Activated naive CD8-positive, alpha-beta T cell treated with anti-CD3 and anti-CD28 coated beads, Interleukin-2, amount 50 U/mL, for 24 hours (primary cell): Measurements from ENCODE around the gene MC4R.

ENCODE experiments used
- ATAC-seq: fragments of 150-1000 bp; cut with Tn5 transposase; one replicate; pipeline ENCODE4 v1.10.0; 2021
- DNase-seq: peaks from one replicate; pipeline ENCODE4 v3.0.0; 2021
- H3K27ac Mint-ChIP-seq: one replicate; pipeline ENCODE4 v1.8.0; 2021; ENCODE audit warnings: mild to moderate bottlenecking, mixed read lengths
- H3K27me3 Mint-ChIP-seq: one replicate; pipeline ENCODE4 v1.8.0; 2021; ENCODE audit warnings: mixed read lengths
- H3K36me3 Mint-ChIP-seq: one replicate; pipeline ENCODE4 v1.8.0; 2021; ENCODE audit warnings: low read depth, mixed read lengths
- H3K4me1 Mint-ChIP-seq: one replicate; pipeline ENCODE4 v1.8.0; 2021; ENCODE audit warnings: mixed read lengths
- H3K4me3 Mint-ChIP-seq: one replicate; pipeline ENCODE4 v1.8.0; 2021; ENCODE audit warnings: mild to moderate bottlenecking, moderate library complexity, mixed read lengths
- H3K9me3 Mint-ChIP-seq: one replicate; pipeline ENCODE4 v1.8.0; 2021; ENCODE audit warnings: mixed read lengths

Gene MC4R

GRCh38 chr18:60372132-60372531 is 443 bp downstream of the MC4R start:
- H3K4me3 Mint-ChIP-seq, result no peak overlapping the region
- H3K27ac Mint-ChIP-seq, result no peak overlapping the region
- ATAC-seq (no peak), DNase-seq (no peak)
- H3K9me3 Mint-ChIP-seq, result no peaks in the 10 kb centered on the region
- no peaks in the 10 kb centered on the region for H3K4me1 Mint-ChIP-seq
- no peaks in the 10 kb centered on the region for H3K36me3 Mint-ChIP-seq
- no peaks in the 10 kb centered on the region for H3K27me3 Mint-ChIP-seq

GRCh38 chr18:60358516-60358915 is 14.1 kb downstream of the MC4R start:
- no peak for ATAC-seq
- Mint-ChIP-seq H3K27ac (no peak overlapping the region), H3K4me1 (no peaks in the 10 kb centered on the region), H3K36me3 (no peaks in the 10 kb centered on the region), H3K9me3 (no peaks in the 10 kb centered on the region), H3K27me3 (no peaks in the 10 kb centered on the region), H3K4me3 (no peak overlapping the region)
- DNase-seq, result no peak

- Mint-ChIP-seq H3K36me3 (no peaks in the 10 kb centered on the region), H3K27me3 (no peaks in the 10 kb centered on the region), H3K4me1 (no peaks in the 10 kb centered on the region), H3K27ac (no peak overlapping the region), H3K4me3 (no peak overlapping the region), H3K9me3 (peaks cover 3% of the 10 kb centered on the region)
- ATAC-seq (no peak), DNase-seq (no peak)
These were observed 21.6 kb downstream of the MC4R start for GRCh38 chr18:60350941-60351340.

GRCh38 chr18:60350150-60350549 is 22.4 kb downstream of the MC4R start:
- DNase-seq (no peak), ATAC-seq (no peak)
- Mint-ChIP-seq H3K27me3 (no peaks in the 10 kb centered on the region), H3K27ac (no peak overlapping the region), H3K36me3 (no peaks in the 10 kb centered on the region), H3K4me3 (no peak overlapping the region), H3K4me1 (no peaks in the 10 kb centered on the region), H3K9me3 (peaks cover 4% of the 10 kb centered on the region)

- Mint-ChIP-seq H3K27ac (no peak overlapping the region), H3K27me3 (no peaks in the 10 kb centered on the region), H3K4me1 (no peaks in the 10 kb centered on the region), H3K4me3 (no peak overlapping the region), H3K9me3 (peaks cover 7% of the 10 kb centered on the region), H3K36me3 (no peaks in the 10 kb centered on the region)
- ATAC-seq (no peak), DNase-seq (no peak)
These were observed 25.0 kb downstream of the MC4R start for GRCh38 chr18:60347526-60348045.

GRCh38 chr18:60339018-60339417 is 33.6 kb downstream of the MC4R start:
- ATAC-seq (no peak), DNase-seq (no peak)
- Mint-ChIP-seq H3K27me3 (no peaks in the 10 kb centered on the region), H3K36me3 (no peaks in the 10 kb centered on the region), H3K4me1 (no peaks in the 10 kb centered on the region), H3K27ac (no peak overlapping the region), H3K9me3 (peaks cover 13% of the 10 kb centered on the region), H3K4me3 (no peak overlapping the region)

GRCh38 chr18:60331890-60332289 is 40.7 kb downstream of the MC4R start:
- no peaks in the 10 kb centered on the region for H3K27me3 Mint-ChIP-seq
- no peaks in the 10 kb centered on the region for H3K36me3 Mint-ChIP-seq
- H3K9me3 Mint-ChIP-seq, result peaks cover 9% of the 10 kb centered on the region
- H3K4me1 Mint-ChIP-seq, result no peaks in the 10 kb centered on the region
- H3K4me3 Mint-ChIP-seq, result no peak overlapping the region
- no peak overlapping the region for H3K27ac Mint-ChIP-seq
- no peak for DNase-seq
- ATAC-seq, result no peak

- peaks cover 1% of the 10 kb centered on the region for H3K9me3 Mint-ChIP-seq
- no peaks in the 10 kb centered on the region for H3K27me3 Mint-ChIP-seq
- DNase-seq, result no peak
- H3K4me3 Mint-ChIP-seq, result no peak overlapping the region
- no peaks in the 10 kb centered on the region for H3K36me3 Mint-ChIP-seq
- H3K27ac Mint-ChIP-seq, result no peak overlapping the region
- no peak for ATAC-seq
- no peaks in the 10 kb centered on the region for H3K4me1 Mint-ChIP-seq
These were observed 43.4 kb downstream of the MC4R start for GRCh38 chr18:60329131-60329530.

GRCh38 chr18:60327880-60328279 is 44.7 kb downstream of the MC4R start:
- no peaks in the 10 kb centered on the region for H3K4me1 Mint-ChIP-seq
- no peaks in the 10 kb centered on the region for H3K9me3 Mint-ChIP-seq
- H3K36me3 Mint-ChIP-seq, result no peaks in the 10 kb centered on the region
- no peak overlapping the region for H3K4me3 Mint-ChIP-seq
- DNase-seq (no peak), ATAC-seq (no peak)
- H3K27ac Mint-ChIP-seq, result no peak overlapping the region
- no peaks in the 10 kb centered on the region for H3K27me3 Mint-ChIP-seq

- peaks cover 15% of the 10 kb centered on the region for H3K9me3 Mint-ChIP-seq
- H3K4me1 Mint-ChIP-seq, result no peaks in the 10 kb centered on the region
- no peak overlapping the region for H3K4me3 Mint-ChIP-seq
- H3K27me3 Mint-ChIP-seq, result no peaks in the 10 kb centered on the region
- H3K36me3 Mint-ChIP-seq, result no peaks in the 10 kb centered on the region
- DNase-seq (no peak), ATAC-seq (no peak)
- no peak overlapping the region for H3K27ac Mint-ChIP-seq
These were observed 50.0 kb downstream of the MC4R start for GRCh38 chr18:60322591-60322990.
